ENCODE results near the gene ASB17. TPM values are rescaled to one million over a fixed set of nuclear protein-coding genes. Genes with fewer than 3 reads are reported as not detected.
A peak's percentile ranks its signal among the peaks of the same experiment; 100 is the strongest.

Gene ASB17
- total RNA-seq, 1 experiment from 2014 or later, result not detected

DNA sequence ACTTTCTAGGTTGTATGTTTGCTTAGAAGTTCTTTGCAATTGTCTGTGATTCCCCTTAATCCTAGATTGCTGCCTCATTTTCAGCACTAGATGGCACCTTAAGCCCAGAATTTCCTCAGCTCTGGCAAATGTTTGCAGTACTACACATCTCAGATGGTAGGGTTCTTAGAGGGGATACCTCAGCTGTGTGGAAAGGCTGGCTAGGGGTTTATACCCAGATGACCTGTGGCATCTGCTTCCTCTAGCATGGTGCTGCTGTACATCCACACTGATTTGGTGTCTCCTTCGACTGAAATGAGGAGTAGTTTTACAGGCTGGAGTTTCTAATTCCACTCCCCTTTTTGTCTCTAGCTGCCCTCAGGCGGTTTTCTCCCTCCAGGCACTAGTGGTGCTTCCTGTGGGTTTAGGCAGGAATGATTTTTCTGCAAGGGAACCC is 23.5 kb downstream of the ASB17 start:
- H3K4me3 Mint-ChIP-seq, result no peak overlapping the region
- no peaks in the 10 kb centered on the region for H3K79me2 ChIP-seq (ENCODE audit: insufficient read depth, low read length)
- H3K4me1 Mint-ChIP-seq, result no peaks in the 10 kb centered on the region; a peak in 1 of 4 replicates
- no peaks in the 10 kb centered on the region for H3K79me1 ChIP-seq (ENCODE audit: insufficient read depth, low read depth, low read length, poor library complexity, severe bottlenecking)
- no peak overlapping the region for H3K23ac ChIP-seq (ENCODE audit: insufficient read length, low read depth, low read length)
- no peak overlapping the region for H4K5ac ChIP-seq (ENCODE audit: insufficient read length, low read depth, low read length)
- WGBS (ENCODE audit: extremely low coverage, insufficient read length, low lambda C conversion rate), result no CpG with 5 or more reads among the region's 2 CpGs
- H4K8ac ChIP-seq (replicated peaks; ENCODE audit: insufficient read length, low read depth, low read length), result no peak overlapping the region
- H2BK5ac ChIP-seq (ENCODE audit: insufficient read length, low read length), result no peak overlapping the region
- DNase-seq, result peak; percentile 52
- no peak overlapping the region for H3K27ac Mint-ChIP-seq
- no peak overlapping the region for H3K4me2 ChIP-seq (ENCODE audit: insufficient read depth, insufficient read length, low read length)
- TF ChIP-seq, protein P1, sequence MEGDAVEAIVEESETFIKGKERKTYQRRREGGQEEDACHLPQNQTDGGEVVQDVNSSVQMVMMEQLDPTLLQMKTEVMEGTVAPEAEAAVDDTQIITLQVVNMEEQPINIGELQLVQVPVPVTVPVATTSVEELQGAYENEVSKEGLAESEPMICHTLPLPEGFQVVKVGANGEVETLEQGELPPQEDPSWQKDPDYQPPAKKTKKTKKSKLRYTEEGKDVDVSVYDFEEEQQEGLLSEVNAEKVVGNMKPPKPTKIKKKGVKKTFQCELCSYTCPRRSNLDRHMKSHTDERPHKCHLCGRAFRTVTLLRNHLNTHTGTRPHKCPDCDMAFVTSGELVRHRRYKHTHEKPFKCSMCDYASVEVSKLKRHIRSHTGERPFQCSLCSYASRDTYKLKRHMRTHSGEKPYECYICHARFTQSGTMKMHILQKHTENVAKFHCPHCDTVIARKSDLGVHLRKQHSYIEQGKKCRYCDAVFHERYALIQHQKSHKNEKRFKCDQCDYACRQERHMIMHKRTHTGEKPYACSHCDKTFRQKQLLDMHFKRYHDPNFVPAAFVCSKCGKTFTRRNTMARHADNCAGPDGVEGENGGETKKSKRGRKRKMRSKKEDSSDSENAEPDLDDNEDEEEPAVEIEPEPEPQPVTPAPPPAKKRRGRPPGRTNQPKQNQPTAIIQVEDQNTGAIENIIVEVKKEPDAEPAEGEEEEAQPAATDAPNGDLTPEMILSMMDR (conservative IDR thresholded peaks at IDR 0.05), result peak; percentile 71
- H2BK15ac ChIP-seq (ENCODE audit: low read depth, low read length), result no peak overlapping the region
- no peak overlapping the region for H3T11ph ChIP-seq (ENCODE audit: low read length)
- H2BK12ac ChIP-seq (ENCODE audit: insufficient read length, low read depth, low read length), result no peak overlapping the region
- H3K14ac ChIP-seq (ENCODE audit: insufficient read depth, low read length), result no peak overlapping the region
- no peak overlapping the region for H2AK5ac ChIP-seq (ENCODE audit: insufficient read length, low read length)
- H3K4me1 ChIP-seq (ENCODE audit: insufficient read depth, low read length), result no peaks in the 10 kb centered on the region
- H3K27me3 Mint-ChIP-seq (ENCODE audit: low read depth), result no peaks in the 10 kb centered on the region
- no peaks in the 10 kb centered on the region for H3K23me2 ChIP-seq (ENCODE audit: insufficient read length, low read depth, low read length, poor library complexity, severe bottlenecking)
- no peaks in the 10 kb centered on the region; a peak in 1 of 7 replicates for H3K36me3 Mint-ChIP-seq (ENCODE audit: insufficient read depth in 1 of 3, low read depth in 3 of 3)
- no peak overlapping the region for H3K27ac ChIP-seq (ENCODE audit: insufficient read length, low read depth, low read length)
- no peaks in the 10 kb centered on the region for H4K20me1 ChIP-seq (ENCODE audit: control insufficient read depth, insufficient read depth, insufficient read length)
- H2BK20ac ChIP-seq (ENCODE audit: low read depth, low read length, poor library complexity, severe bottlenecking), result no peak overlapping the region
- H3K9me3 ChIP-seq (ENCODE audit: control insufficient read depth, low read depth, low read length), result no peaks in the 10 kb centered on the region
- no peak overlapping the region for H3K4ac ChIP-seq (ENCODE audit: low read depth, low read length)
- no peak overlapping the region for H3K18ac ChIP-seq (ENCODE audit: insufficient read length, low read depth, low read length)
- H4K91ac ChIP-seq (ENCODE audit: insufficient read length, low read depth, low read length), result no peak overlapping the region
- peaks cover 12% of the 10 kb centered on the region in 2 experiments for H3K9me3 Mint-ChIP-seq
- no peak overlapping the region for H3K56ac ChIP-seq (ENCODE audit: insufficient read length, low read depth, low read length)
- H3K9ac ChIP-seq (ENCODE audit: extremely low read depth, insufficient read length, low read length), result no peak overlapping the region
- no peak overlapping the region for H2AFZ ChIP-seq (ENCODE audit: low read length)
- no peak overlapping the region for H2BK120ac ChIP-seq (ENCODE audit: low read depth, low read length, poor library complexity, severe bottlenecking)
- no peaks in the 10 kb centered on the region for H3K27me3 ChIP-seq (ENCODE audit: insufficient read depth, low read length)

Measured in H9 (cell line).